Upper lobe of left lung (tissue), 6 donors: ENCODE measurements around the gene SLC9A9. TPM values are rescaled to one million over a fixed set of nuclear protein-coding genes. Genes with fewer than 3 reads are reported as not detected.

Experiments used
- ATAC-seq, 2 donors: fragments of 200-7000 bp; cut with Tn5 transposase; one replicate each; pipeline ENCODE4 v1.9.1; 2022; ENCODE audit warnings: mild to moderate bottlenecking in 2 of 2, moderate library complexity in 2 of 2; ENCODE audit not compliant: low FRiP score in 2 of 2
- DNase-seq, 2 donors: peaks; one replicate each; pipeline ENCODE4 v3.0.0-alpha.2; 2019 to 2020
- H3K27ac ChIP-seq, 4 donors: fragments of 200-600 bp; sonication (generic); one replicate each; pipeline ENCODE4 v1.5.1; 2016 to 2019
- H3K27me3 ChIP-seq, 4 donors: fragments of 200-600 bp; sonication (generic); one replicate each; pipeline ENCODE4 v1.5.1; 2017 to 2019
- H3K36me3 ChIP-seq, 4 donors: fragments of 200-600 bp; sonication (generic); one replicate each; pipeline ENCODE4 v1.5.1; 2016 to 2019
- H3K4me1 ChIP-seq, 4 donors: fragments of 200-600 bp; sonication (generic); one replicate each; pipeline ENCODE4 v1.5.1; 2018 to 2019
- H3K4me3 ChIP-seq, 4 donors: fragments of 200-600 bp; sonication (generic); one replicate each; pipeline ENCODE4 v1.5.1; 2017 to 2019; ENCODE audit warnings: mild to moderate bottlenecking in 2 of 4, moderate library complexity in 1 of 4
- H3K9me3 ChIP-seq, 4 donors: fragments of 200-600 bp; sonication (generic); one replicate each; pipeline ENCODE4 v1.5.1; 2018 to 2019
- EP300 ChIP-seq, 4 donors: sonication (generic); formaldehyde crosslinking; IDR thresholded peaks; one replicate each; pipeline ENCODE4 v1.5.1; 2017; ENCODE audit warnings: antibody characterized with exemption in 4 of 4, control low read depth in 2 of 4
- POLR2A ChIP-seq, 4 donors: fragments of 450-650 bp; IDR thresholded peaks; one replicate each; pipeline ENCODE4 v1.5.1; 2016 to 2017; ENCODE audit warnings: antibody characterized with exemption in 4 of 4, mild to moderate bottlenecking in 2 of 4
- POLR2AphosphoS5 ChIP-seq, 2 donors: sonication (generic); formaldehyde crosslinking; IDR thresholded peaks; one replicate each; pipeline ENCODE4 v1.5.1; 2017; ENCODE audit warnings: antibody characterized with exemption in 2 of 2
- WGBS, 2 donors: methylation state at CpG; one replicate each; pipeline ENCODE4 v1.1.5; 2017 to 2018; 5-methylcytosine and 5-hydroxymethylcytosine counted together
- total RNA-seq, 6 donors: library from RNA; depleted of rRNA in 4 of 6; stranded (reverse); fragments of >200 nt in 4 of 6; gene quantifications; one replicate each; pipeline versions ENCODE4 v1.1.0 to v1.2.1, GENCODE V29; 2016 to 2021
- TF ChIP-seq, protein P1 (sequence below), 6 experiments: fragments of 450-650 bp in 4 of 6; fragments of 200-600 bp in 2 of 6; sonication (generic) in 2 of 6; IDR thresholded peaks; one replicate each; pipeline ENCODE4 v1.5.1; 2016 to 2019; ENCODE audit warnings: antibody characterized with exemption in 6 of 6
- donor health status: DM: no; HTN: no; CAD: no; lungs with moderate emphysema.
- donor health status: DM: no; HTN: yes; CAD: no; lungs with severe emphysema.

Gene SLC9A9
- total RNA-seq, 6 donors from 2014 or later, result 4.2 to 20.4 (median 8.7) TPM

DNA sequence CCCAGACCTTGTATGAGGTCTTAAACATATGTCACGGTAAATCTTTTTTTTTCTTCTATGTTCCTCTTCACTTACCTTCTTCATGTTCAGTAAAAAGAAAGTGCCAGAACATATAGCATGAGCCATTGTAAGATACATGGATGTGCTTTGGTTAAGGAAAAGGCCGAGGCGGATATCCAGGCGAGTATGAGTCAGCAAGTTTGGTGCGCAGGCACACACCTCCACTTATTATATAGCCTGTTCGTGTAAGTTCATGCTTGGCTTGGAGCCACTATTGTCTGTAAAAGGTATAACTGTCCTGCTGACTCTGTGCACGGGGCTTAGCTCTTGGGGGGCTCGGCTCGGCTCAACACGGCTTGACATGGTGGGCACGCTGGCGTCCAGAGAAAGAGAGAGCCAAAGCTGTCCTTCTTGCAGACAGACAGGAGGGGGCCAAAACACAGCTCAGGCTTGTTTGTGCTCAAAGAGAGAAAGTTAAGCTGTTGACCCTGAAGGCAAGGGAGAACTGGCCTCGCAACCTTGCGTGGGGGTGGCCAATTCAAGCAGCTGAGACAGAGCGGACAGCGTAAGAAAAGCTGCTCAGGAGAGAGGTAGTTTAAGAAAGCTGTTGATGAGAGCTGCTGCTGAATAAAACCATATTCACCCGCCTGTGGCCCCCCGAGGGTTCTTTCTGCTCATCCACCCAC lies 251.2 kb downstream of the SLC9A9 start:
- Histone ChIP-seq H3K4me1 (peaks cover 0 to 11% (median 4%) of the 10 kb centered on the region in 4 donors), H3K27ac (no peak overlapping the region), H3K4me3 (no peak overlapping the region), H3K27me3 (no peaks in the 10 kb centered on the region), H3K9me3 (no peaks in the 10 kb centered on the region), H3K36me3 (no peaks in the 10 kb centered on the region)
- 91 to 95% methylated on average over 18 of the region's 18 CpGs for WGBS, 2 donors
- ATAC-seq (no peak), DNase-seq (peak in 1 of 2 donors; percentile 41)
- TF ChIP-seq POLR2AphosphoS5 (IDR thresholded peaks at IDR 0.05), result no peak
- TF ChIP-seq EP300 (IDR thresholded peaks at IDR 0.05), result no peak
- no peak for TF ChIP-seq POLR2A (IDR thresholded peaks at IDR 0.05)
- TF ChIP-seq, protein P1, sequence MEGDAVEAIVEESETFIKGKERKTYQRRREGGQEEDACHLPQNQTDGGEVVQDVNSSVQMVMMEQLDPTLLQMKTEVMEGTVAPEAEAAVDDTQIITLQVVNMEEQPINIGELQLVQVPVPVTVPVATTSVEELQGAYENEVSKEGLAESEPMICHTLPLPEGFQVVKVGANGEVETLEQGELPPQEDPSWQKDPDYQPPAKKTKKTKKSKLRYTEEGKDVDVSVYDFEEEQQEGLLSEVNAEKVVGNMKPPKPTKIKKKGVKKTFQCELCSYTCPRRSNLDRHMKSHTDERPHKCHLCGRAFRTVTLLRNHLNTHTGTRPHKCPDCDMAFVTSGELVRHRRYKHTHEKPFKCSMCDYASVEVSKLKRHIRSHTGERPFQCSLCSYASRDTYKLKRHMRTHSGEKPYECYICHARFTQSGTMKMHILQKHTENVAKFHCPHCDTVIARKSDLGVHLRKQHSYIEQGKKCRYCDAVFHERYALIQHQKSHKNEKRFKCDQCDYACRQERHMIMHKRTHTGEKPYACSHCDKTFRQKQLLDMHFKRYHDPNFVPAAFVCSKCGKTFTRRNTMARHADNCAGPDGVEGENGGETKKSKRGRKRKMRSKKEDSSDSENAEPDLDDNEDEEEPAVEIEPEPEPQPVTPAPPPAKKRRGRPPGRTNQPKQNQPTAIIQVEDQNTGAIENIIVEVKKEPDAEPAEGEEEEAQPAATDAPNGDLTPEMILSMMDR (IDR thresholded peaks at IDR 0.05), result no peak

GRCh38 chr3:143595456-143596077 lies 252.7 kb downstream of the SLC9A9 start:
- 66 to 82% methylated on average over 3 of the region's 3 CpGs for WGBS, 2 donors
- DNase-seq, result no peak
- Histone ChIP-seq H3K27me3 (no peaks in the 10 kb centered on the region), H3K4me1 (peaks cover 0 to 2% (median 0%) of the 10 kb centered on the region in 4 donors), H3K9me3 (no peaks in the 10 kb centered on the region), H3K36me3 (no peaks in the 10 kb centered on the region), H3K4me3 (no peak overlapping the region), H3K27ac (no peak overlapping the region)
- TF ChIP-seq EP300 (IDR thresholded peaks at IDR 0.05) (no peak), POLR2A (IDR thresholded peaks at IDR 0.05) (no peak), POLR2AphosphoS5 (IDR thresholded peaks at IDR 0.05) (no peak)
- TF ChIP-seq, protein P1 (IDR thresholded peaks at IDR 0.05), result no peak
- no peak for ATAC-seq

DNA sequence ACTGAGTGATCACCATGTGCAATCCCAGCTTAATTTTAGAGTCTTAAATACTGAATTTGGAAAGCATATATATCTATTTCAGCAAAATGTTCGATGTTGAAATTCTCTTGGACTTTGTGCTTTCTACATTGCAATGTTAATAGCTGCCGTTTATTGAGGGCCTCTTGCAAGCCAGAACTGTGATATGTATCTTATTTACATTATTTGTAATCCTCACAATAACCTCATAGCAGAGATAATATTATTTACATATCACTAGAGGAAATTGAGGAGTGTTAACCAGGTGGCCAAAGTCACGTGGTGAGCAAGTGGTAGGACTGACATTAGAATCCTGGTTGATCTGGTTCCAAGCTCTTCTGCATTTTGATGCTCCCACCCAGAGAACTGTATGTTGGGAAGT lies 254.1 kb downstream of the SLC9A9 start:
- no peaks in the 10 kb centered on the region for H3K36me3 ChIP-seq
- ATAC-seq (no peak), DNase-seq (no peak)
- no peaks in the 10 kb centered on the region for H3K4me1 ChIP-seq
- no peaks in the 10 kb centered on the region for H3K27me3 ChIP-seq
- no peaks in the 10 kb centered on the region for H3K9me3 ChIP-seq
- no peak overlapping the region for H3K4me3 ChIP-seq
- WGBS, 2 donors, result 46 to 58% methylated on average over 3 of the region's 3 CpGs
- TF ChIP-seq EP300 (IDR thresholded peaks at IDR 0.05) (no peak), POLR2A (IDR thresholded peaks at IDR 0.05) (no peak)
- H3K27ac ChIP-seq, result no peak overlapping the region

DNA sequence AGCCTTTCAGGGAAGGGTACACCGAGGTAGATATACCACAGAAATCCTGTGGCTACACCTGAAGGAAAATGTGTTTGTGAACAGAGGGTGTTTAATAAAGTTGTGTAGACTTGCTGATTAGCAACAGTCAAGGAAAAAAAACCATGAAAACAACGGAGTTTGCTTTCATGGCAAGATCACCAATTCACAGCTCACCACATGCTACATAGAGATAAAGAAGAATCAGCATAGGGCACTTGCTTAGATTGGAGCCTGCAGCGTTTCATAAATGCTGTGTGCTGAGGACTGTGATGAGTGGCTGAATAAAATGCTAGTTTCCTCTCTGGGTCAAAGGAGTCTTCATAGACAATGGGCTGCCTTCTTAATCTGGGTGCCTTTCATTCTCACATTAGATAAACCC lies 257.6 kb downstream of the SLC9A9 start:
- H3K36me3 ChIP-seq, result no peaks in the 10 kb centered on the region
- no peaks in the 10 kb centered on the region for H3K27me3 ChIP-seq
- TF ChIP-seq POLR2AphosphoS5 (IDR thresholded peaks at IDR 0.05) (no peak), POLR2A (IDR thresholded peaks at IDR 0.05) (no peak), EP300 (IDR thresholded peaks at IDR 0.05) (no peak)
- TF ChIP-seq, protein P1 (IDR thresholded peaks at IDR 0.05), result no peak
- 81 to 86% methylated on average over 3 of the region's 3 CpGs for WGBS, 2 donors
- ATAC-seq (no peak), DNase-seq (no peak)
- H3K27ac ChIP-seq, result no peak overlapping the region
- H3K9me3 ChIP-seq, result no peaks in the 10 kb centered on the region
- H3K4me3 ChIP-seq, result no peak overlapping the region
- H3K4me1 ChIP-seq, result no peaks in the 10 kb centered on the region

- Histone ChIP-seq H3K9me3 (no peaks in the 10 kb centered on the region), H3K27ac (peak overlapping the region in 1 of 4 donors; percentile 3), H3K4me1 (no peaks in the 10 kb centered on the region), H3K36me3 (no peaks in the 10 kb centered on the region), H3K4me3 (no peak overlapping the region), H3K27me3 (no peaks in the 10 kb centered on the region)
- 77 to 78% methylated on average over 2 of the region's 2 CpGs for WGBS, 2 donors
- no peak for TF ChIP-seq POLR2AphosphoS5 (IDR thresholded peaks at IDR 0.05)
- TF ChIP-seq, protein P1 (IDR thresholded peaks at IDR 0.05), result no peak
- no peak for TF ChIP-seq POLR2A (IDR thresholded peaks at IDR 0.05)
- no peak for TF ChIP-seq EP300 (IDR thresholded peaks at IDR 0.05)
- ATAC-seq (peak in 1 of 2 donors; percentile 59), DNase-seq (no peak)
Observed at GRCh38 chr3:143586576-143586975, 261.7 kb downstream of the SLC9A9 start.
